SK-N-SH treated with all-trans-retinoic acid at 6 μM for 48 hours (cell line): ENCODE results near the gene CEP295NL.

Source experiments
- ATAC-seq: fragments of 200-7000 bp; cut with Tn5 transposase; 3 replicates; pipeline ENCODE4 v1.9.1; 2020; ENCODE audit warnings: mild to moderate bottlenecking, moderate library complexity
- ARNTL ChIP-seq: fragments of 450-650 bp; formaldehyde crosslinking; IDR thresholded peaks from 2 replicates; pipeline ENCODE4 v1.5.0; 2020; ENCODE audit warnings: low read depth, mild to moderate bottlenecking, moderate library complexity, borderline replicate concordance
- BACH2 ChIP-seq: fragments of 250-450 bp; sonication (Bioruptor Pico); IDR thresholded peaks from 2 replicates; pipeline ENCODE4 v1.9.0; 2021; ENCODE audit warnings: mild to moderate bottlenecking, borderline replicate concordance
- CSDC2 ChIP-seq: fragments of 250-450 bp; sonication (Bioruptor Pico); IDR thresholded peaks from 2 replicates; pipeline ENCODE4 v1.5.0; 2020; ENCODE audit warnings: mild to moderate bottlenecking, moderate library complexity
- ESRRG ChIP-seq: fragments of 250-450 bp; sonication (Bioruptor Pico); IDR thresholded peaks from 2 replicates; pipeline ENCODE4 v1.6.1; 2021; ENCODE audit warnings: mild to moderate bottlenecking
- ISL1 ChIP-seq: fragments of 250-450 bp; sonication (Bioruptor Pico); IDR thresholded peaks from 2 replicates; pipeline ENCODE4 v2.1.2; 2022; ENCODE audit warnings: mild to moderate bottlenecking, moderate library complexity
- OSR1 ChIP-seq: fragments of 250-450 bp; sonication (Bioruptor Pico); IDR thresholded peaks from 2 replicates; pipeline ENCODE4 v1.8.0; 2022; ENCODE audit warnings: moderate library complexity, mild to moderate bottlenecking, inconsistent platforms
- PPARA ChIP-seq: fragments of 250-450 bp; sonication (Bioruptor Pico); IDR thresholded peaks from 2 replicates; pipeline ENCODE4 v1.5.0; 2020; ENCODE audit warnings: mild to moderate bottlenecking, borderline replicate concordance
- RARB ChIP-seq: fragments of 250-450 bp; sonication (Bioruptor Pico); IDR thresholded peaks from 2 replicates; pipeline ENCODE4 v1.8.0; 2021; ENCODE audit warnings: mild to moderate bottlenecking, moderate library complexity
- SNAI2 ChIP-seq: fragments of 250-450 bp; sonication (Bioruptor Pico); IDR thresholded peaks from 2 replicates; pipeline ENCODE4 v1.5.0; 2020; ENCODE audit warnings: mild to moderate bottlenecking, moderate library complexity
- TCF4 ChIP-seq: fragments of 250-450 bp; sonication (Bioruptor Pico); IDR thresholded peaks from 2 replicates; pipeline ENCODE4 v1.8.0; 2021; ENCODE audit warnings: mild to moderate bottlenecking, moderate library complexity, borderline replicate concordance
- ZC3H10 ChIP-seq: fragments of 250-450 bp; sonication (Bioruptor Pico); IDR thresholded peaks from 2 replicates; pipeline ENCODE4 v1.5.1; 2021; ENCODE audit warnings: mild to moderate bottlenecking, moderate library complexity
- ZFP3 ChIP-seq: fragments of 250-450 bp; sonication (Bioruptor Pico); IDR thresholded peaks from 2 replicates; pipeline ENCODE4 v1.5.0; 2020; ENCODE audit warnings: mild to moderate bottlenecking, moderate library complexity
- ZFP30 ChIP-seq: fragments of 450-650 bp; formaldehyde crosslinking; IDR thresholded peaks from 2 replicates; pipeline ENCODE4 v1.5.0; 2022; ENCODE audit warnings: mild to moderate bottlenecking, moderate library complexity
- ZNF565 ChIP-seq: fragments of 450-650 bp; formaldehyde crosslinking; conservative IDR thresholded peaks from 2 replicates; pipeline ENCODE4 v1.5.0; 2020; ENCODE audit warnings: low read depth, mild to moderate bottlenecking, moderate library complexity
- ZNF70 ChIP-seq: fragments of 450-650 bp; formaldehyde crosslinking; IDR thresholded peaks from 2 replicates; pipeline ENCODE4 v1.5.0; 2020; ENCODE audit warnings: mild to moderate bottlenecking, moderate library complexity
- ZNF8 ChIP-seq: fragments of 450-650 bp; formaldehyde crosslinking; IDR thresholded peaks from 2 replicates; pipeline ENCODE4 v1.5.0; 2020; ENCODE audit warnings: mild to moderate bottlenecking, moderate library complexity
- TF ChIP-seq, protein P1 (sequence below): fragments of 250-450 bp; sonication (Bioruptor Pico); IDR thresholded peaks from 2 replicates; pipeline ENCODE4 v1.5.1; 2021; ENCODE audit warnings: mild to moderate bottlenecking, moderate library complexity
- TF ChIP-seq, protein P2 (sequence below): fragments of 250-450 bp; sonication (Bioruptor Pico); IDR thresholded peaks from 2 replicates; pipeline ENCODE4 v1.5.0; 2020; ENCODE audit warnings: mild to moderate bottlenecking, moderate library complexity
- TF ChIP-seq, protein P3 (sequence below): fragments of 250-450 bp; sonication (Bioruptor Pico); IDR thresholded peaks from 2 replicates; pipeline ENCODE4 v1.8.0; 2020; ENCODE audit warnings: mild to moderate bottlenecking, moderate library complexity, borderline replicate concordance
- TF ChIP-seq, protein P4 (sequence below): fragments of 250-450 bp; sonication (Bioruptor Pico); IDR thresholded peaks from 2 replicates; pipeline ENCODE4 v1.8.0; 2021; ENCODE audit warnings: low read depth, mild to moderate bottlenecking, moderate library complexity, borderline replicate concordance

The CEP295NL gene, protein sequence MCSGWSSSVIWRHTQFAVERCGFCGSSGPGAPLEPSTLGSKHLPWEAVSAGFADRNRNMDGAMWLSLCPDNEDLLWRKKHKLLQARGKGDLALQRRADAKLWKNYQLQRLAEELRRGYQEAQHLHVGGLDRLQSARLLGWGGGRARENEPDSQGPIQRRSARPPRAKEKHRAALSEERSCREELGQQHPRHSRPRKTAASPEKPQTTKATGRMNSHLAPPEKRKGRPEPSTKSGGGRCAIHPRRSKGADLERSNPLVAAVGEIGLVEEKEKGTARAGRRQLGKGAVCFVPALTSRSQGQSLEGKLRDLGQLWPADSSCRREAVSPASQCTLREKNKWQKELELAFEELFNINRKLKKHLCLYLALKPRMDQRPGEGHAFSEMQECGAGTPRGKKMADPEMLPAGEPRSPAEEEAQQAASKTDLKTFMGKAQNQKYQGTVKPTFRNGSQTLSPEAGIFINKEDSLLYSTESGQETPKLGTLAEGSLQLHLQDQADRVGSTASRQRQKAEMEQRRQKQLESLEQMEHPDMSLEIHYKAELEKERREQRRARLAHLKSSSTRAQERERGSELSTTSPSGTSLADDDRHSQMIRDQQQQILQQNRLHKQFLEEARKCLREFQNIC

DNA sequence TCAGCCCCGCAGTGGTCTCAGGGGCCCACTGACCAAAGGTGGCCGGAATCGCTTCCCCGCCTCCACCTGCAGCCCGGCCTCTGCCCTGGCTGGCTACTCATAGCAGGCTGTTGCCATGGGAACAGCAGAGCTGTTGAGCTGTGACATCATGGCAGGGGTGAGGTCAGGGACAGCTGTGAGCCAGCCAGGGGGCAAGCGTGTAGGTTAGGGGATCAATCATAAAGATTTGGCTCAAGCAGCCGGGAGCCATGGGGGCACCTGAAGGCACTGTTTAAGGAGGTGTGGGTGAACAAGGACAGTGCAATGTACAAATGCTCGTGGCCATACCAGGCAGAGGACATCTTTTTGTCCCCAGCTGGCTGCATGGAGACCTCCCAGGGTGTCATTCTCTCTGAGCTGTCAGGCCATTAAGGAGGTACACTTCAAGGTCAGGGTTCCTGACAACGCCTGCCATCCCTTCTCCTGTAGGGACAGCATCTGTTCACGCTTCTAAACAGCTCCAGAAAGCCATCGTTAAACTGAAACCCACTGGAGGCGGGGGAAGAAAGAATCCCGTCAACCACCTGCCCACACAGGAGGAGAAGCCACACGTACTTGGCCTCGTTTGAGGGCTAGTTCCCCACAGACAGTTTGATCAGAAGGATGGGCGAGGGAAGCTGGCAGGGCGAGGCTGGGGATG, at the start of gene CEP295NL:
CEP295NL (minus strand) TSS at position 101 of the 679 bp plus-strand sequence. CDS start 1,373 bp downstream, outside the sequence.
- ATAC-seq = peak; percentile 24
- TF ChIP-seq SNAI2 (CRISPR knock-in tag) (no peak), ZC3H10 (no peak), ISL1 (CRISPR knock-in tag) (no peak), ZNF8 (no peak), PPARA (CRISPR knock-in tag) (no peak), ESRRG (CRISPR knock-in tag) (no peak), ZNF565 (CRISPR knock-in tag) (no peak), RARB (CRISPR knock-in tag) (no peak), ZFP30 (CRISPR knock-in tag) (no peak), TCF4 (CRISPR knock-in tag) (no peak), ZFP3 (CRISPR knock-in tag) (no peak)
- TF ChIP-seq, protein P1, sequence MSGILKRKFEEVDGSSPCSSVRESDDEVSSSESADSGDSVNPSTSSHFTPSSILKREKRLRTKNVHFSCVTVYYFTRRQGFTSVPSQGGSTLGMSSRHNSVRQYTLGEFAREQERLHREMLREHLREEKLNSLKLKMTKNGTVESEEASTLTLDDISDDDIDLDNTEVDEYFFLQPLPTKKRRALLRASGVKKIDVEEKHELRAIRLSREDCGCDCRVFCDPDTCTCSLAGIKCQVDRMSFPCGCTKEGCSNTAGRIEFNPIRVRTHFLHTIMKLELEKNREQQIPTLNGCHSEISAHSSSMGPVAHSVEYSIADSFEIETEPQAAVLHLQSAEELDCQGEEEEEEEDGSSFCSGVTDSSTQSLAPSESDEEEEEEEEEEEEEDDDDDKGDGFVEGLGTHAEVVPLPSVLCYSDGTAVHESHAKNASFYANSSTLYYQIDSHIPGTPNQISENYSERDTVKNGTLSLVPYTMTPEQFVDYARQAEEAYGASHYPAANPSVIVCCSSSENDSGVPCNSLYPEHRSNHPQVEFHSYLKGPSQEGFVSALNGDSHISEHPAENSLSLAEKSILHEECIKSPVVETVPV (CRISPR knock-in tag) = no peak
- TF ChIP-seq, protein P2, sequence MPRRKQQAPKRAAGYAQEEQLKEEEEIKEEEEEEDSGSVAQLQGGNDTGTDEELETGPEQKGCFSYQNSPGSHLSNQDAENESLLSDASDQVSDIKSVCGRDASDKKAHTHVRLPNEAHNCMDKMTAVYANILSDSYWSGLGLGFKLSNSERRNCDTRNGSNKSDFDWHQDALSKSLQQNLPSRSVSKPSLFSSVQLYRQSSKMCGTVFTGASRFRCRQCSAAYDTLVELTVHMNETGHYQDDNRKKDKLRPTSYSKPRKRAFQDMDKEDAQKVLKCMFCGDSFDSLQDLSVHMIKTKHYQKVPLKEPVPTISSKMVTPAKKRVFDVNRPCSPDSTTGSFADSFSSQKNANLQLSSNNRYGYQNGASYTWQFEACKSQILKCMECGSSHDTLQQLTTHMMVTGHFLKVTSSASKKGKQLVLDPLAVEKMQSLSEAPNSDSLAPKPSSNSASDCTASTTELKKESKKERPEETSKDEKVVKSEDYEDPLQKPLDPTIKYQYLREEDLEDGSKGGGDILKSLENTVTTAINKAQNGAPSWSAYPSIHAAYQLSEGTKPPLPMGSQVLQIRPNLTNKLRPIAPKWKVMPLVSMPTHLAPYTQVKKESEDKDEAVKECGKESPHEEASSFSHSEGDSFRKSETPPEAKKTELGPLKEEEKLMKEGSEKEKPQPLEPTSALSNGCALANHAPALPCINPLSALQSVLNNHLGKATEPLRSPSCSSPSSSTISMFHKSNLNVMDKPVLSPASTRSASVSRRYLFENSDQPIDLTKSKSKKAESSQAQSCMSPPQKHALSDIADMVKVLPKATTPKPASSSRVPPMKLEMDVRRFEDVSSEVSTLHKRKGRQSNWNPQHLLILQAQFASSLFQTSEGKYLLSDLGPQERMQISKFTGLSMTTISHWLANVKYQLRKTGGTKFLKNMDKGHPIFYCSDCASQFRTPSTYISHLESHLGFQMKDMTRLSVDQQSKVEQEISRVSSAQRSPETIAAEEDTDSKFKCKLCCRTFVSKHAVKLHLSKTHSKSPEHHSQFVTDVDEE (CRISPR knock-in tag) = no peak

DNA sequence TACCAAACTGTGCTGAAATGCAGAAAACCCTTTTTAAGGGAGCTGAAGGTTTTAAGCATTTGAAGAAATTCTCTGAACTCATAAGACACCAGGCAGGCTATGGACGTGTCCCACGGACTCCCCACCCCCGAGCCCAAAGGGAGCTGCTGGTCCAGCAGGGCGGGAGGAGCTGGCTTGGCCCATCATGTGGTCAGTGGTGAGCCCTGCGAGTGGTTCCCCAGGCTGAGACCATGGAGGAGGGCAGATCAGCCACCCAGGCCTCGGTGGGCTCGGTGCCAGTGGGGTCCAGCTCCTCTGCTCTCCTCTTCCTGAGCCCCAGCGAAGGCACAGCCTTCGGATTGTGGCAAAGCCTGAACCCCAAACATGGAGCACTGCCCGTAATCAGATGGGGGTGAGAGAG, 49.7 kb upstream of the CEP295NL start:
- TF ChIP-seq ZNF565 (CRISPR knock-in tag) = no peak
- no peak for TF ChIP-seq ARNTL (CRISPR knock-in tag)
- TF ChIP-seq, protein P3, sequence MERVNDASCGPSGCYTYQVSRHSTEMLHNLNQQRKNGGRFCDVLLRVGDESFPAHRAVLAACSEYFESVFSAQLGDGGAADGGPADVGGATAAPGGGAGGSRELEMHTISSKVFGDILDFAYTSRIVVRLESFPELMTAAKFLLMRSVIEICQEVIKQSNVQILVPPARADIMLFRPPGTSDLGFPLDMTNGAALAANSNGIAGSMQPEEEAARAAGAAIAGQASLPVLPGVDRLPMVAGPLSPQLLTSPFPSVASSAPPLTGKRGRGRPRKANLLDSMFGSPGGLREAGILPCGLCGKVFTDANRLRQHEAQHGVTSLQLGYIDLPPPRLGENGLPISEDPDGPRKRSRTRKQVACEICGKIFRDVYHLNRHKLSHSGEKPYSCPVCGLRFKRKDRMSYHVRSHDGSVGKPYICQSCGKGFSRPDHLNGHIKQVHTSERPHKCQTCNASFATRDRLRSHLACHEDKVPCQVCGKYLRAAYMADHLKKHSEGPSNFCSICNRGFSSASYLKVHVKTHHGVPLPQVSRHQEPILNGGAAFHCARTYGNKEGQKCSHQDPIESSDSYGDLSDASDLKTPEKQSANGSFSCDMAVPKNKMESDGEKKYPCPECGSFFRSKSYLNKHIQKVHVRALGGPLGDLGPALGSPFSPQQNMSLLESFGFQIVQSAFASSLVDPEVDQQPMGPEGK = no peak
- no peak for TF ChIP-seq BACH2 (CRISPR knock-in tag)
- no peak for TF ChIP-seq ZFP3 (CRISPR knock-in tag)
- TF ChIP-seq ESRRG (CRISPR knock-in tag) = no peak
- no peak for TF ChIP-seq ISL1 (CRISPR knock-in tag)
- no peak for TF ChIP-seq ZC3H10
- ATAC-seq = no peak

DNA sequence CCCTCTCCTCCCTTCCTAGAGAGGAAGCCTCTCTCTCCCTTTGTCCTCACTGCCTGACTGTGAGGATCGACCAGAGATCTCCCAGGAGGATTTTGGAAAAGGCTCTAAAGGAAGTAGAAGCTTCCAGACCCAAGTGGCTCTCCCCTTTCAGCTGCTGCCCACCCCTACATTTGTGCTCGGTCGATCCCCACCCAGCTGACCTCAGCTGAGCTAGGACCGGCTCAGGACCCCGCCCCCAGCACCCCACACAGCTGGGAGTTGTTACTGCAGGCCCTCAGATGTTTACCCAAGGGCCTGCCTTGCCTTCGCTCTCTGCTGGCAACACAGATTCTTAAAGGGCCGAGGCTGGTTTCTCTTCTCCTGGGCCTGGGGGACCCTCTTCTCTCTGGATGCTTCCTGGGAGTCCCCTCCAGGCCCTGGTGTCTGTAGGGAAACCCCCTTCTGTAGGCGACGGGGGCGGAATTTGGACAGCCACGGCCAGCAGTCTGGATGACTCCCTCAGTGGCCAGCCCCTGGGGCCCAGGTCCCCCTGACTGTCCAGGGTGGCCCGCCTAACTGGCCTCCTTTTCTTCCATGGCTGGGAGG, 49.1 kb upstream of the CEP295NL start:
- ATAC-seq = no peak
- TF ChIP-seq ZFP30 (CRISPR knock-in tag) = no peak
- TF ChIP-seq ZNF70 (CRISPR knock-in tag) = no peak
- no peak for TF ChIP-seq ESRRG (CRISPR knock-in tag)
- no peak for TF ChIP-seq OSR1 (CRISPR knock-in tag)
- TF ChIP-seq ARNTL (CRISPR knock-in tag) = no peak
- TF ChIP-seq, protein P3 = no peak
- no peak for TF ChIP-seq CSDC2
- no peak for TF ChIP-seq ZNF565 (CRISPR knock-in tag)
- no peak for TF ChIP-seq SNAI2 (CRISPR knock-in tag)
- no peak for TF ChIP-seq BACH2 (CRISPR knock-in tag)
- no peak for TF ChIP-seq TCF4 (CRISPR knock-in tag)
- no peak for TF ChIP-seq ZFP3 (CRISPR knock-in tag)
- TF ChIP-seq, protein P1 (CRISPR knock-in tag) = no peak
- TF ChIP-seq, protein P4, sequence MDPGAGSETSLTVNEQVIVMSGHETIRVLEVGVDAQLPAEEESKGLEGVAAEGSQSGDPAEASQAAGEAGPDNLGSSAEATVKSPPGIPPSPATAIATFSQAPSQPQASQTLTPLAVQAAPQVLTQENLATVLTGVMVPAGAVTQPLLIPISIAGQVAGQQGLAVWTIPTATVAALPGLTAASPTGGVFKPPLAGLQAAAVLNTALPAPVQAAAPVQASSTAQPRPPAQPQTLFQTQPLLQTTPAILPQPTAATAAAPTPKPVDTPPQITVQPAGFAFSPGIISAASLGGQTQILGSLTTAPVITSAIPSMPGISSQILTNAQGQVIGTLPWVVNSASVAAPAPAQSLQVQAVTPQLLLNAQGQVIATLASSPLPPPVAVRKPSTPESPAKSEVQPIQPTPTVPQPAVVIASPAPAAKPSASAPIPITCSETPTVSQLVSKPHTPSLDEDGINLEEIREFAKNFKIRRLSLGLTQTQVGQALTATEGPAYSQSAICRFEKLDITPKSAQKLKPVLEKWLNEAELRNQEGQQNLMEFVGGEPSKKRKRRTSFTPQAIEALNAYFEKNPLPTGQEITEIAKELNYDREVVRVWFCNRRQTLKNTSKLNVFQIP (CRISPR knock-in tag) = no peak
- TF ChIP-seq ZNF8 = no peak
